K562 (cell line): ENCODE results near the gene COL5A3.

ENCODE experiments used
- CTBP1 ChIP-seq: fragments of 450-650 bp; IDR thresholded peaks from 2 replicates; pipeline ENCODE4 v1.6.1; 2016; ENCODE audit warnings: borderline replicate concordance
- NR2C2 ChIP-seq, 2 experiments: fragments of 200-800 bp in 1 of 2; sonication (Bioruptor generic) in 1 of 2; sonication (generic) in 1 of 2; formaldehyde crosslinking in 1 of 2; IDR thresholded peaks; 2 replicates each; pipeline versions ENCODE4 v1.6.1 to v1.8.0; 2016 to 2022; ENCODE audit warnings: mild to moderate bottlenecking in 1 of 2, missing compliant biosample characterization in 1 of 2, missing genetic modification characterization in 1 of 2, missing genetic modification reagents in 1 of 2
- POLR2AphosphoS5 ChIP-seq: IDR thresholded peaks from 2 replicates; pipeline ENCODE4 v1.6.1; 2011; ENCODE audit warnings: mild to moderate bottlenecking, low read depth, low read length, moderate library complexity; ENCODE audit not compliant: control insufficient read depth, insufficient read depth
- SREBF1 ChIP-seq: fragments of 150-350 bp; IDR thresholded peaks from 2 replicates; pipeline ENCODE4 v1.6.1; 2014; ENCODE audit warnings: antibody characterized with exemption, low read depth, low read length, borderline replicate concordance
- TF ChIP-seq, protein P1 (sequence below), 3 experiments: IDR thresholded peaks in 2 of 3; conservative IDR thresholded peaks in 1 of 3; 2 replicates each; pipeline ENCODE4 v1.5.1; 2011 to 2012; ENCODE audit warnings: low read length in 3 of 3, mild to moderate bottlenecking in 3 of 3, control low read depth in 2 of 3, improper control_type of control experiment in 1 of 3, inconsistent platforms in 1 of 3, low read depth in 1 of 3, mixed read lengths in 1 of 3, moderate library complexity in 1 of 3; ENCODE audit not compliant: insufficient read depth in 2 of 3

DNA sequence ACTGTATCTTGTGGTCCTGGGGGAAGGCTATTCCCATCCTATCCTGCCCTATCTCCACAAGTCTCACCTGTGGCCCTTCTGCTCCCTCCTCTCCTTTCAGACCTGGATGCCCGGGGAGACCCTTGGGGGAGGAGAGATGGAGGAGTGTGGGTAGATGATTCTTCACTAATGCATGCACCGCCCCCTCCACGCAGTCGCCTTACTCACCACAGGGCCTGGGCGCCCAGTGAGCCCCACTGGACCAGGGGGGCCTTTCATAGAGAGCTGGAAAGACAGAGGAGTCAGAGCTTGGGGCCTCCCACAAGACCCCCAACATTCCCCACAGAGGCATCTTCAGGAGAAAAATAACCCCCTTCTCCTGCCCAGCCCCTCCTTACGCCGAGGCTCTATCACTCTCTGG lies 14.3 kb downstream of the COL5A3 start:
- TF ChIP-seq NR2C2 (CRISPR knock-in tag; IDR thresholded peaks at IDR 0.05) (no peak), NR2C2 (tag; IDR thresholded peaks at IDR 0.05) (no peak), SREBF1 (no peak), CTBP1 (no peak), POLR2AphosphoS5 (no peak)
- TF ChIP-seq, protein P1, sequence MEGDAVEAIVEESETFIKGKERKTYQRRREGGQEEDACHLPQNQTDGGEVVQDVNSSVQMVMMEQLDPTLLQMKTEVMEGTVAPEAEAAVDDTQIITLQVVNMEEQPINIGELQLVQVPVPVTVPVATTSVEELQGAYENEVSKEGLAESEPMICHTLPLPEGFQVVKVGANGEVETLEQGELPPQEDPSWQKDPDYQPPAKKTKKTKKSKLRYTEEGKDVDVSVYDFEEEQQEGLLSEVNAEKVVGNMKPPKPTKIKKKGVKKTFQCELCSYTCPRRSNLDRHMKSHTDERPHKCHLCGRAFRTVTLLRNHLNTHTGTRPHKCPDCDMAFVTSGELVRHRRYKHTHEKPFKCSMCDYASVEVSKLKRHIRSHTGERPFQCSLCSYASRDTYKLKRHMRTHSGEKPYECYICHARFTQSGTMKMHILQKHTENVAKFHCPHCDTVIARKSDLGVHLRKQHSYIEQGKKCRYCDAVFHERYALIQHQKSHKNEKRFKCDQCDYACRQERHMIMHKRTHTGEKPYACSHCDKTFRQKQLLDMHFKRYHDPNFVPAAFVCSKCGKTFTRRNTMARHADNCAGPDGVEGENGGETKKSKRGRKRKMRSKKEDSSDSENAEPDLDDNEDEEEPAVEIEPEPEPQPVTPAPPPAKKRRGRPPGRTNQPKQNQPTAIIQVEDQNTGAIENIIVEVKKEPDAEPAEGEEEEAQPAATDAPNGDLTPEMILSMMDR (IDR thresholded peaks at IDR 0.05 in 2 of 3, conservative IDR thresholded peaks at IDR 0.05 in 1 of 3; ENCODE audit: insufficient read depth in 2 of 3, low read depth in 1 of 3, low read length in 3 of 3), result no peak
